ENCODE results near the gene ELOF1.

DNA sequence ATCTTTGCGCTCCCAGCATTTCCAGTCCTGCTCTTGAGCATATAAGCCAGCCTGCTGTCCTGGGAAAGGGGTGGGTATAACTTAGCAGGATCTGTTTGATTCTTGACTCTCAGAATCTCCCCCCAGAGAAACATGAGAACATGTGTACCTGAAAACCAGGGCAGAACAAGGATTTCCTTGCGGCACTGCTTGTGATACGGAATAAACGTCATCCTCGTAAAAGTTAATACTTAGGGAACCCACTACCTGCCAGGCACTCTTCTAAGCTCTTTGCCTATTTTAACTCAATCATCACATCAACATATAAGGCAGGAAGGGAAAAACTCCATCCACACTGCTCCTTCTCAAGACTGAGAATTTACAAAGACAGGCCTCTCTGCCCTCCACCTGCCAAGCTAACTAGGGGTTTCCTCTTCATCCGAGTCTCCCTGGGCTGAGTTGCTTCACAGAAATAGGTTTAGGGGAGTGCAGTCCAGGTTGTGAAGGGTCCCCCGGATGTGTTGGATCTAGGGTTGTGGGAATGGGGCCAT is 54.5 kb downstream of the ELOF1 start:
- TF ChIP-seq GATA3 (IDR thresholded peaks at IDR 0.05; ENCODE audit: low read depth, low read length) (no peak), GATA2 (IDR thresholded peaks at IDR 0.05; ENCODE audit: low read depth, low read length) (no peak)
